K562 (cell line): ENCODE data around the gene CDH2. TPM values are rescaled to one million over a fixed set of nuclear protein-coding genes. Genes with fewer than 3 reads are reported as not detected.

Source experiments
- ATAC-seq: fragments of 200-7000 bp; cut with Tn5 transposase; 3 replicates; pipeline ENCODE4 v1.9.1; 2020; ENCODE audit warnings: moderate library complexity
- BruUV-seq: library from RNA; stranded (reverse); fragments of 400-500 nt; replicated peaks from 2 replicates; lab custom pipeline; 2021; lab: Mats Ljungman, UMichigan
- CTCF ChIA-PET: fragments of 300-600 bp; formaldehyde crosslinking; extraction: SDS; loops from one replicate; lab custom pipeline; 2021; ENCODE audit warnings: low intra/inter-chr PET ratio; lab: Yijun Ruan, JAX
- POLR2A ChIA-PET: fragments of 300-600, 350-650 bp; sonication (Branson Sonifier 250); formaldehyde crosslinking; extraction: SDS; loops from one replicate; lab custom pipeline; 2021; ENCODE audit warnings: antibody characterized with exemption, inconsistent platforms; lab: Yijun Ruan, JAX
- DNase-seq, 4 experiments: peaks; one replicate each; pipeline versions ENCODE4 v3.0.0 to v3.0.0-alpha.2; 2011 to 2018; ENCODE audit warnings: low spot score in 3 of 4, mixed read lengths in 3 of 4; ENCODE audit errors: extremely low read depth in 1 of 4
- FAIRE-seq: peaks from 2 replicates; lab custom pipeline; 2011; peaks lifted over from hg19 to GRCh38; lab: Jason Lieb, UNC
- H2AFZ ChIP-seq: 2 replicates; pipeline ENCODE4 v1.6.0; 2011; ENCODE audit warnings: low read depth, low read length, control low read depth, inconsistent platforms
- H3K27ac ChIP-seq: fragments of 200-600 bp; 3 replicates; pipeline ENCODE4 v1.8.0; 2011; ENCODE audit warnings: low read depth, mild to moderate bottlenecking, control low read depth, inconsistent platforms, low read length, moderate library complexity, mixed read lengths; ENCODE audit errors: extremely low read depth
- H3K27me3 ChIP-seq, 2 experiments: fragments of 300-600 bp in 1 of 2; 2 replicates in 1 of 2; 3 replicates in 1 of 2; pipeline versions ENCODE4 v1.6.0 to v1.8.0; 2011; ENCODE audit warnings: inconsistent platforms in 2 of 2, low read length in 2 of 2, mild to moderate bottlenecking in 1 of 2, mixed read lengths in 1 of 2, moderate library complexity in 1 of 2; ENCODE audit not compliant: control insufficient read depth in 2 of 2, insufficient read depth in 2 of 2
- H3K36me3 ChIP-seq: fragments of 300-600 bp; 3 replicates; pipeline ENCODE4 v1.8.0; 2011; ENCODE audit warnings: mild to moderate bottlenecking, low read length, inconsistent platforms; ENCODE audit not compliant: control insufficient read depth, insufficient read depth
- H3K4me1 ChIP-seq, 2 experiments: fragments of 200-600 bp in 1 of 2; replicated peaks in 1 of 2; 2 replicates in 1 of 2; 3 replicates in 1 of 2; pipeline versions ENCODE4 v1.5.1 to v1.8.0; 2011; ENCODE audit warnings: inconsistent platforms in 2 of 2, low read length in 2 of 2, mild to moderate bottlenecking in 1 of 2, mixed read lengths in 1 of 2, moderate library complexity in 1 of 2; ENCODE audit not compliant: control insufficient read depth in 2 of 2, insufficient read depth in 2 of 2
- H3K4me2 ChIP-seq: 2 replicates; pipeline ENCODE4 v1.6.1; 2011; ENCODE audit warnings: low read length, control low read depth, inconsistent platforms, mixed read lengths; ENCODE audit not compliant: insufficient read depth
- H3K4me3 ChIP-seq: fragments of 200-600 bp; sonication (generic), shearing (Covaris generic); 2 replicates; pipeline ENCODE4 v1.5.1; 2016; ENCODE audit warnings: control low read depth, inconsistent platforms
- H3K79me2 ChIP-seq: fragments of 200-600 bp; 3 replicates; pipeline ENCODE4 v1.8.0; 2011; ENCODE audit warnings: low read length, inconsistent platforms; ENCODE audit not compliant: control insufficient read depth, insufficient read depth
- H3K9ac ChIP-seq, 2 experiments: 2 replicates each; pipeline versions ENCODE4 v1.6.0 to v1.6.1; 2011; ENCODE audit warnings: low read depth in 2 of 2, low read length in 2 of 2, control low read depth in 1 of 2, inconsistent platforms in 1 of 2, mild to moderate bottlenecking in 1 of 2, mixed read lengths in 1 of 2; ENCODE audit not compliant: insufficient read depth in 1 of 2
- H3K9me1 ChIP-seq: one replicate; pipeline ENCODE4 v1.6.0; 2011; ENCODE audit warnings: inconsistent platforms, mild to moderate bottlenecking, low read length, moderate library complexity; ENCODE audit not compliant: control insufficient read depth, insufficient read depth
- H3K9me3 ChIP-seq: replicated peaks from 2 replicates; pipeline ENCODE4 v1.5.1; 2011; ENCODE audit warnings: low read depth, low read length, inconsistent platforms; ENCODE audit not compliant: control insufficient read depth, insufficient read depth
- H4K20me1 ChIP-seq: replicated peaks from 2 replicates; pipeline ENCODE4 v1.6.1; 2011; ENCODE audit warnings: low read length, inconsistent platforms, mixed read lengths; ENCODE audit not compliant: control insufficient read depth, insufficient read depth
- CHD1 ChIP-seq: fragments of 200-600 bp; sonication (generic); IDR thresholded peaks from one replicate; pipeline ENCODE4 v1.6.1; 2012; ENCODE audit warnings: mild to moderate bottlenecking, moderate library complexity, low read length, inconsistent platforms
- HLTF ChIP-seq: fragments of 450-650 bp; IDR thresholded peaks from 2 replicates; pipeline ENCODE4 v1.6.1; 2016
- HSF4 ChIP-seq: fragments of 250-450 bp; sonication (Bioruptor Pico); IDR thresholded peaks from 2 replicates; pipeline ENCODE4 v2.1.2; 2022; ENCODE audit warnings: mild to moderate bottlenecking, moderate library complexity, borderline replicate concordance
- KAT8 ChIP-seq: fragments of 450-650 bp; IDR thresholded peaks from 2 replicates; pipeline ENCODE4 v1.6.1; 2016; ENCODE audit warnings: low read depth, mild to moderate bottlenecking
- KDM4B ChIP-seq, 2 experiments: fragments of 450-650 bp in 1 of 2; sonication (generic) in 1 of 2; IDR thresholded peaks; 2 replicates each; pipeline ENCODE4 v1.6.1; 2016 to 2017; ENCODE audit warnings: borderline replicate concordance in 2 of 2, antibody characterized with exemption in 1 of 2, low read depth in 1 of 2, mild to moderate bottlenecking in 1 of 2
- PCBP1 ChIP-seq: fragments of 200-400 bp; formaldehyde crosslinking; IDR thresholded peaks from 2 replicates; pipeline ENCODE4 v1.6.1; 2018; ENCODE audit warnings: mild to moderate bottlenecking, low read depth, low read length; ENCODE audit not compliant: poor library complexity, severe bottlenecking
- RCOR1 ChIP-seq, 2 experiments: IDR thresholded peaks; 2 replicates each; pipeline ENCODE4 v1.6.1; 2012; ENCODE audit warnings: low read depth in 2 of 2, low read length in 2 of 2, borderline replicate concordance in 1 of 2, improper control_type of control experiment in 1 of 2
- SMARCA4 ChIP-seq: fragments of 450-650 bp; IDR thresholded peaks from 2 replicates; pipeline ENCODE4 v1.6.1; 2016
- TFAM ChIP-seq: fragments of 250-450 bp; sonication (Bioruptor Pico); conservative IDR thresholded peaks from 2 replicates; pipeline ENCODE4 v1.5.0; 2021; ENCODE audit warnings: mild to moderate bottlenecking, moderate library complexity
- WHSC1 ChIP-seq: IDR thresholded peaks from one replicate; pipeline ENCODE4 v1.6.1; 2012; ENCODE audit warnings: low read length, control low read depth, inconsistent platforms
- ZC3H11A ChIP-seq: IDR thresholded peaks from 2 replicates; pipeline ENCODE4 v1.6.1; 2012; ENCODE audit warnings: low read depth, low read length, improper control_type of control experiment
- ZNF551 ChIP-seq: fragments of 250-450 bp; sonication (Bioruptor Pico); IDR thresholded peaks from 2 replicates; pipeline ENCODE4 v1.5.0; 2021; ENCODE audit warnings: mild to moderate bottlenecking, moderate library complexity
- WGBS: fragments of 100-300 bp; shearing (Covaris generic); methylation state at CpG from one replicate; pipeline ENCODE4 v1.1.6; 2016; ENCODE audit warnings: low coverage, mixed read lengths; ENCODE audit not compliant: insufficient coverage; ENCODE audit errors: missing lambda C conversion rate; 5-methylcytosine and 5-hydroxymethylcytosine counted together
- in situ Hi-C: fragments of 300-500 bp; cut with MboI; formaldehyde crosslinking; loops from 4 replicates; pipeline ENCODE4 v1.15.0; 2018; ENCODE audit warnings: inconsistent platforms, mixed read lengths
- intact Hi-C: fragments of 100-400 bp; cut with micrococcal nuclease; formaldehyde crosslinking; loops from 2 replicates; pipeline ENCODE4 v1.14.2; 2022
- polyA plus RNA-seq, 8 experiments: library from polyadenylated mRNA; depleted of rRNA in 4 of 8; stranded (reverse) in 5 of 8; unstranded in 3 of 8; fragments of >200 nt; fragmentation: Nextera tagmentation in 2 of 8; fragmentation: Illumina TruSeq in 1 of 8; extraction: Ambion mirVana in 2 of 8; extraction: Trizol in 1 of 8; gene quantifications; 2 replicates each; pipeline versions ENCODE4 v1.2.1 to v1.2.3, GENCODE V29; 2011 to 2014; ENCODE audit warnings: inconsistent platforms in 1 of 8, missing spikeins in 1 of 8
- total RNA-seq, 7 experiments: library from RNA; depleted of rRNA in 6 of 7; stranded (reverse); fragments of >200 nt in 6 of 7; fragmentation: Illumina TruSeq in 2 of 7; extraction: Trizol in 2 of 7; gene quantifications; 2 replicates each; pipeline versions ENCODE4 v1.2.1 to v1.2.3, GENCODE V29; 2011 to 2021; ENCODE audit warnings: low replicate concordance in 1 of 7
- TF ChIP-seq, protein P1 (sequence below): fragments of 250-450 bp; sonication (Bioruptor Pico); IDR thresholded peaks from 2 replicates; pipeline ENCODE4 v1.4.0; 2020; ENCODE audit warnings: mild to moderate bottlenecking
- TF ChIP-seq, protein P2 (sequence below), 2 experiments: fragments of 200-800 bp in 1 of 2; sonication (Bioruptor generic) in 1 of 2; sonication (generic) in 1 of 2; formaldehyde crosslinking in 1 of 2; IDR thresholded peaks in 1 of 2; conservative IDR thresholded peaks in 1 of 2; 2 replicates each; pipeline versions ENCODE4 v1.5.0 to v1.6.1; 2016 to 2020; ENCODE audit warnings: missing compliant biosample characterization in 1 of 2, missing genetic modification characterization in 1 of 2, missing genetic modification reagents in 1 of 2
- TF ChIP-seq, protein P3 (sequence below): fragments of 450-650 bp; IDR thresholded peaks from 2 replicates; pipeline ENCODE4 v1.6.1; 2017; ENCODE audit warnings: mild to moderate bottlenecking, moderate library complexity

CDH2 gene
- total and polyA plus RNA-seq, 9 of the 15 experiments (the other 6 are each of a cell fraction or from before 2014, with no cell fraction given): 0.04 TPM; not detected in 8

DNA sequence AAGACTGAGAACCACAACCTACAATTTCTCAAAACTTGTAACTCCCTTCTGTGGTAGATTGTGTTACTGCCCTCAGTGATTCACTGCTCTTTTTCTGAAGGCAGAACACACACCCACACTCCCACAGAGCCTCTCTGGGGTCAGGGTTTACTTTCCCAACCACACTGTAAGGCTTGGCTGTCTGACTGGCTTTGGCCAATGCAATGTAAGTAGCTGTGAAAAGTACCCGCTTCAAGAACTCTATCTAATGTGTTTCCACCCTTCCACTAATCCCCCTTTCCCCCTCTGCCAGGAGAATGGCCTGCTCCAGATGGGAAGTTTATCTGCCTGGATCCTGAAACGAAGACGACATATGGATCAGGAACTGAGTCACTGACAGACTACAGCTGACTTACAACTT, 222.7 kb downstream of the CDH2 start:
- Histone ChIP-seq H3K9me1 (no peaks in the 10 kb centered on the region), H3K4me3 (no peak overlapping the region), H3K36me3 (no peaks in the 10 kb centered on the region), H2AFZ (no peak overlapping the region), H3K4me1 (no peaks in the 10 kb centered on the region), H3K9ac (no peak overlapping the region), H3K27me3 (no peaks in the 10 kb centered on the region), H4K20me1 (no peaks in the 10 kb centered on the region), H3K4me2 (no peak overlapping the region), H3K9me3 (no peaks in the 10 kb centered on the region), H3K27ac (no peak overlapping the region), H3K79me2 (no peaks in the 10 kb centered on the region)
- intact Hi-C loops: no loop called here
- no TSS peak for BruUV-seq
- ChIA-PET CTCF (no interaction called here), POLR2A (interaction anchor here (0.7 kb wide), 1 partner anchor 12 kb away, joined by 3 read pairs; no protein-coding TSS in a partner anchor)
- TF ChIP-seq ZC3H11A: no peak
- TF ChIP-seq HLTF: no peak
- TF ChIP-seq WHSC1: no peak
- no peak for TF ChIP-seq ZNF551 (CRISPR knock-in tag)
- no peak for TF ChIP-seq CHD1
- TF ChIP-seq TFAM (CRISPR knock-in tag): no peak
- TF ChIP-seq, protein P1, sequence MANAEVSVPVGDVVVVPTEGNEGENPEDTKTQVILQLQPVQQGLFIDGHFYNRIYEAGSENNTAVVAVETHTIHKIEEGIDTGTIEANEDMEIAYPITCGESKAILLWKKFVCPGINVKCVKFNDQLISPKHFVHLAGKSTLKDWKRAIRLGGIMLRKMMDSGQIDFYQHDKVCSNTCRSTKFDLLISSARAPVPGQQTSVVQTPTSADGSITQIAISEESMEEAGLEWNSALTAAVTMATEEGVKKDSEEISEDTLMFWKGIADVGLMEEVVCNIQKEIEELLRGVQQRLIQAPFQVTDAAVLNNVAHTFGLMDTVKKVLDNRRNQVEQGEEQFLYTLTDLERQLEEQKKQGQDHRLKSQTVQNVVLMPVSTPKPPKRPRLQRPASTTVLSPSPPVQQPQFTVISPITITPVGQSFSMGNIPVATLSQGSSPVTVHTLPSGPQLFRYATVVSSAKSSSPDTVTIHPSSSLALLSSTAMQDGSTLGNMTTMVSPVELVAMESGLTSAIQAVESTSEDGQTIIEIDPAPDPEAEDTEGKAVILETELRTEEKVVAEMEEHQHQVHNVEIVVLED: no peak
- TF ChIP-seq, protein P2, sequence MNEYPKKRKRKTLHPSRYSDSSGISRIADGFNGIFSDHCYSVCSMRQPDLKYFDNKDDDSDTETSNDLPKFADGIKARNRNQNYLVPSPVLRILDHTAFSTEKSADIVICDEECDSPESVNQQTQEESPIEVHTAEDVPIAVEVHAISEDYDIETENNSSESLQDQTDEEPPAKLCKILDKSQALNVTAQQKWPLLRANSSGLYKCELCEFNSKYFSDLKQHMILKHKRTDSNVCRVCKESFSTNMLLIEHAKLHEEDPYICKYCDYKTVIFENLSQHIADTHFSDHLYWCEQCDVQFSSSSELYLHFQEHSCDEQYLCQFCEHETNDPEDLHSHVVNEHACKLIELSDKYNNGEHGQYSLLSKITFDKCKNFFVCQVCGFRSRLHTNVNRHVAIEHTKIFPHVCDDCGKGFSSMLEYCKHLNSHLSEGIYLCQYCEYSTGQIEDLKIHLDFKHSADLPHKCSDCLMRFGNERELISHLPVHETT (CRISPR knock-in tag; conservative IDR thresholded peaks at IDR 0.05 in 1 of 2, IDR thresholded peaks at IDR 0.05 in 1 of 2): no peak
- no peak for TF ChIP-seq PCBP1
- no peak for TF ChIP-seq KAT8
- TF ChIP-seq KDM4B (IDR thresholded peaks at IDR 0.05; ENCODE audit: borderline replicate concordance in 2 of 2, low read depth in 1 of 2): no peak
- no peak for TF ChIP-seq RCOR1 (IDR thresholded peaks at IDR 0.05; ENCODE audit: borderline replicate concordance in 1 of 2, low read depth in 2 of 2, low read length in 2 of 2)
- TF ChIP-seq SMARCA4: no peak
- TF ChIP-seq HSF4 (CRISPR knock-in tag): no peak
- TF ChIP-seq, protein P3, sequence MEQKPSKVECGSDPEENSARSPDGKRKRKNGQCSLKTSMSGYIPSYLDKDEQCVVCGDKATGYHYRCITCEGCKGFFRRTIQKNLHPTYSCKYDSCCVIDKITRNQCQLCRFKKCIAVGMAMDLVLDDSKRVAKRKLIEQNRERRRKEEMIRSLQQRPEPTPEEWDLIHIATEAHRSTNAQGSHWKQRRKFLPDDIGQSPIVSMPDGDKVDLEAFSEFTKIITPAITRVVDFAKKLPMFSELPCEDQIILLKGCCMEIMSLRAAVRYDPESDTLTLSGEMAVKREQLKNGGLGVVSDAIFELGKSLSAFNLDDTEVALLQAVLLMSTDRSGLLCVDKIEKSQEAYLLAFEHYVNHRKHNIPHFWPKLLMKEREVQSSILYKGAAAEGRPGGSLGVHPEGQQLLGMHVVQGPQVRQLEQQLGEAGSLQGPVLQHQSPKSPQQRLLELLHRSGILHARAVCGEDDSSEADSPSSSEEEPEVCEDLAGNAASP: no peak
- ATAC-seq (no peak), DNase-seq (no peak), FAIRE-seq (no peak)
- in situ Hi-C loops: no loop called here
- 2% methylated on average over 3 of the region's 3 CpGs for WGBS
